K562 (cell line): ENCODE measurements around the gene PIRT. TPM values are rescaled to one million over a fixed set of nuclear protein-coding genes. Genes with fewer than 3 reads are reported as not detected.
A peak's percentile ranks its signal among the peaks of the same experiment; 100 is the strongest.

Experiments used
- ATAC-seq: fragments of 200-7000 bp; cut with Tn5 transposase; 3 replicates; pipeline ENCODE4 v1.9.1; 2020; ENCODE audit warnings: moderate library complexity
- BruUV-seq: library from RNA; stranded (reverse); fragments of 400-500 nt; replicated peaks from 2 replicates; lab custom pipeline; 2021; lab: Mats Ljungman, UMichigan
- CTCF ChIA-PET: fragments of 300-600 bp; formaldehyde crosslinking; extraction: SDS; loops from one replicate; lab custom pipeline; 2021; ENCODE audit warnings: low intra/inter-chr PET ratio; lab: Yijun Ruan, JAX
- POLR2A ChIA-PET: fragments of 300-600, 350-650 bp; sonication (Branson Sonifier 250); formaldehyde crosslinking; extraction: SDS; loops from one replicate; lab custom pipeline; 2021; ENCODE audit warnings: antibody characterized with exemption, inconsistent platforms; lab: Yijun Ruan, JAX
- DNase-seq, 4 experiments: peaks; one replicate each; pipeline versions ENCODE4 v3.0.0 to v3.0.0-alpha.2; 2011 to 2018; ENCODE audit warnings: low spot score in 3 of 4, mixed read lengths in 3 of 4; ENCODE audit errors: extremely low read depth in 1 of 4
- FAIRE-seq: peaks from 2 replicates; lab custom pipeline; 2011; peaks lifted over from hg19 to GRCh38; lab: Jason Lieb, UNC
- H2AFZ ChIP-seq: 2 replicates; pipeline ENCODE4 v1.6.0; 2011; ENCODE audit warnings: low read depth, low read length, control low read depth, inconsistent platforms
- H3K27ac ChIP-seq: fragments of 200-600 bp; 3 replicates; pipeline ENCODE4 v1.8.0; 2011; ENCODE audit warnings: low read depth, mild to moderate bottlenecking, control low read depth, inconsistent platforms, low read length, moderate library complexity, mixed read lengths; ENCODE audit errors: extremely low read depth
- H3K27me3 ChIP-seq, 2 experiments: fragments of 300-600 bp in 1 of 2; 2 replicates in 1 of 2; 3 replicates in 1 of 2; pipeline versions ENCODE4 v1.6.0 to v1.8.0; 2011; ENCODE audit warnings: inconsistent platforms in 2 of 2, low read length in 2 of 2, mild to moderate bottlenecking in 1 of 2, mixed read lengths in 1 of 2, moderate library complexity in 1 of 2; ENCODE audit not compliant: control insufficient read depth in 2 of 2, insufficient read depth in 2 of 2
- H3K36me3 ChIP-seq: fragments of 300-600 bp; 3 replicates; pipeline ENCODE4 v1.8.0; 2011; ENCODE audit warnings: mild to moderate bottlenecking, low read length, inconsistent platforms; ENCODE audit not compliant: control insufficient read depth, insufficient read depth
- H3K4me1 ChIP-seq, 2 experiments: fragments of 200-600 bp in 1 of 2; replicated peaks in 1 of 2; 2 replicates in 1 of 2; 3 replicates in 1 of 2; pipeline versions ENCODE4 v1.5.1 to v1.8.0; 2011; ENCODE audit warnings: inconsistent platforms in 2 of 2, low read length in 2 of 2, mild to moderate bottlenecking in 1 of 2, mixed read lengths in 1 of 2, moderate library complexity in 1 of 2; ENCODE audit not compliant: control insufficient read depth in 2 of 2, insufficient read depth in 2 of 2
- H3K4me2 ChIP-seq: 2 replicates; pipeline ENCODE4 v1.6.1; 2011; ENCODE audit warnings: low read length, control low read depth, inconsistent platforms, mixed read lengths; ENCODE audit not compliant: insufficient read depth
- H3K4me3 ChIP-seq: fragments of 200-600 bp; sonication (generic), shearing (Covaris generic); 2 replicates; pipeline ENCODE4 v1.5.1; 2016; ENCODE audit warnings: control low read depth, inconsistent platforms
- H3K79me2 ChIP-seq: fragments of 200-600 bp; 3 replicates; pipeline ENCODE4 v1.8.0; 2011; ENCODE audit warnings: low read length, inconsistent platforms; ENCODE audit not compliant: control insufficient read depth, insufficient read depth
- H3K9ac ChIP-seq, 2 experiments: 2 replicates each; pipeline versions ENCODE4 v1.6.0 to v1.6.1; 2011; ENCODE audit warnings: low read depth in 2 of 2, low read length in 2 of 2, control low read depth in 1 of 2, inconsistent platforms in 1 of 2, mild to moderate bottlenecking in 1 of 2, mixed read lengths in 1 of 2; ENCODE audit not compliant: insufficient read depth in 1 of 2
- H3K9me1 ChIP-seq: one replicate; pipeline ENCODE4 v1.6.0; 2011; ENCODE audit warnings: inconsistent platforms, mild to moderate bottlenecking, low read length, moderate library complexity; ENCODE audit not compliant: control insufficient read depth, insufficient read depth
- H3K9me3 ChIP-seq: replicated peaks from 2 replicates; pipeline ENCODE4 v1.5.1; 2011; ENCODE audit warnings: low read depth, low read length, inconsistent platforms; ENCODE audit not compliant: control insufficient read depth, insufficient read depth
- H4K20me1 ChIP-seq: replicated peaks from 2 replicates; pipeline ENCODE4 v1.6.1; 2011; ENCODE audit warnings: low read length, inconsistent platforms, mixed read lengths; ENCODE audit not compliant: control insufficient read depth, insufficient read depth
- ARID2 ChIP-seq: fragments of 450-650 bp; IDR thresholded peaks from 2 replicates; pipeline ENCODE4 v1.6.1; 2017; ENCODE audit warnings: antibody characterized with exemption, mild to moderate bottlenecking
- ATF2 ChIP-seq: sonication (generic); formaldehyde crosslinking; IDR thresholded peaks from 2 replicates; pipeline ENCODE4 v1.8.1; 2022; ENCODE audit warnings: missing genetic modification reagents
- BDP1 ChIP-seq: IDR thresholded peaks from 3 replicates; pipeline ENCODE4 v1.6.1; 2011; ENCODE audit not compliant: insufficient read length, insufficient read depth
- CSDE1 ChIP-seq, 2 experiments: fragments of 450-650 bp; IDR thresholded peaks; 2 replicates each; pipeline ENCODE4 v1.6.1; 2016; ENCODE audit warnings: mild to moderate bottlenecking in 1 of 2
- RBM14 ChIP-seq: fragments of 200-400 bp; formaldehyde crosslinking; IDR thresholded peaks from 2 replicates; pipeline ENCODE4 v1.6.1; 2018; ENCODE audit warnings: low read depth, mild to moderate bottlenecking, low read length, moderate library complexity, borderline replicate concordance; ENCODE audit not compliant: insufficient read depth
- SMARCA5 ChIP-seq: fragments of 450-650 bp; IDR thresholded peaks from 2 replicates; pipeline ENCODE4 v1.6.1; 2016
- SMARCC2 ChIP-seq: fragments of 450-650 bp; IDR thresholded peaks from 2 replicates; pipeline ENCODE4 v1.6.1; 2017; ENCODE audit warnings: antibody characterized with exemption, moderate library complexity, mild to moderate bottlenecking, low read depth
- SMARCE1 ChIP-seq: fragments of 450-650 bp; IDR thresholded peaks from 2 replicates; pipeline ENCODE4 v1.7.1; 2016; ENCODE audit warnings: mild to moderate bottlenecking
- TBL1XR1 ChIP-seq, 2 experiments: IDR thresholded peaks; 2 replicates each; pipeline ENCODE4 v1.6.1; 2012; ENCODE audit warnings: improper control_type of control experiment in 2 of 2, low read length in 2 of 2, mild to moderate bottlenecking in 1 of 2
- ZNF134 ChIP-seq: fragments of 250-450 bp; sonication (Bioruptor Pico); conservative IDR thresholded peaks from 2 replicates; pipeline ENCODE4 v1.4.0; 2020
- WGBS: fragments of 100-300 bp; shearing (Covaris generic); methylation state at CpG from one replicate; pipeline ENCODE4 v1.1.6; 2016; ENCODE audit warnings: low coverage, mixed read lengths; ENCODE audit not compliant: insufficient coverage; ENCODE audit errors: missing lambda C conversion rate; 5-methylcytosine and 5-hydroxymethylcytosine counted together
- in situ Hi-C: fragments of 300-500 bp; cut with MboI; formaldehyde crosslinking; loops from 4 replicates; pipeline ENCODE4 v1.15.0; 2018; ENCODE audit warnings: inconsistent platforms, mixed read lengths
- intact Hi-C: fragments of 100-400 bp; cut with micrococcal nuclease; formaldehyde crosslinking; loops from 2 replicates; pipeline ENCODE4 v1.14.2; 2022
- polyA plus RNA-seq, 8 experiments: library from polyadenylated mRNA; depleted of rRNA in 4 of 8; stranded (reverse) in 5 of 8; unstranded in 3 of 8; fragments of >200 nt; fragmentation: Nextera tagmentation in 2 of 8; fragmentation: Illumina TruSeq in 1 of 8; extraction: Ambion mirVana in 2 of 8; extraction: Trizol in 1 of 8; gene quantifications; 2 replicates each; pipeline versions ENCODE4 v1.2.1 to v1.2.3, GENCODE V29; 2011 to 2014; ENCODE audit warnings: inconsistent platforms in 1 of 8, missing spikeins in 1 of 8
- total RNA-seq, 7 experiments: library from RNA; depleted of rRNA in 6 of 7; stranded (reverse); fragments of >200 nt in 6 of 7; fragmentation: Illumina TruSeq in 2 of 7; extraction: Trizol in 2 of 7; gene quantifications; 2 replicates each; pipeline versions ENCODE4 v1.2.1 to v1.2.3, GENCODE V29; 2011 to 2021; ENCODE audit warnings: low replicate concordance in 1 of 7
- TF ChIP-seq, protein P1 (sequence below): fragments of 450-650 bp; IDR thresholded peaks from 2 replicates; pipeline ENCODE4 v1.7.1; 2018; ENCODE audit warnings: mild to moderate bottlenecking, low read depth; ENCODE audit not compliant: partially characterized antibody

Gene PIRT
- total and polyA plus RNA-seq, 9 of the 15 experiments (the other 6 are each of a cell fraction or from before 2014, with no cell fraction given), result not detected

DNA sequence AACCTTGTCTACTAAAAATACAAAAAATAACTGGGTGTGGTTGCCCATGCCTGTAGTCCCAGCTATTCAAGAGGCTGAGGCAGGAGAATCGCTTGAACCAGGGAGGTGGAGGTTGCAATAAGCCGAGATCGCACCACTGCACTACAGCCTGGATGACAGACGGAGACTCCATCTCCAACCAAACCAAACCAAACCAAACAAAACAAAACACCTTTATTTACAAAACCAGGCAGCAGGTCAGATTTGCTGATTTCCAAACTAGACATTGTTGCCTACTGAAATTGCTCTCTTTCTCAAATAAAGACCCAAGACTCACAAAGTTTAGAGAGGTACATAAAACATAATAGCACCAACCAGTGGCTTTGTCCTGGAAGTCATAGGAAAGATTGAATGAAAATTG, 28.3 kb downstream of the PIRT start:
- no peaks in the 10 kb centered on the region for H3K36me3 ChIP-seq
- CTCF ChIA-PET, result no interaction called here
- H4K20me1 ChIP-seq, result no peaks in the 10 kb centered on the region
- no peaks in the 10 kb centered on the region for H3K79me2 ChIP-seq
- 0% methylated on average over 3 of the region's 4 CpGs for WGBS
- H3K9me3 ChIP-seq, result no peaks in the 10 kb centered on the region
- no peak overlapping the region for H3K4me2 ChIP-seq
- H3K27ac ChIP-seq, result no peak overlapping the region
- H3K9ac ChIP-seq, result no peak overlapping the region
- intact Hi-C loops (no loop called here), in situ Hi-C loops (no loop called here)
- H3K9me1 ChIP-seq, result no peaks in the 10 kb centered on the region
- POLR2A ChIA-PET, result no interaction called here
- peaks cover 0 to 16% of the 10 kb centered on the region in 2 experiments; a peak in 2 of 5 replicates for H3K27me3 ChIP-seq
- no peak overlapping the region for H3K4me3 ChIP-seq
- TF ChIP-seq CSDE1 (IDR thresholded peaks at IDR 0.05) (no peak), SMARCE1 (no peak), SMARCC2 (no peak), TBL1XR1 (IDR thresholded peaks at IDR 0.05; ENCODE audit: low read length in 2 of 2) (no peak), ARID2 (no peak), BDP1 (no peak), ZNF134 (CRISPR knock-in tag) (no peak)
- TF ChIP-seq, all 486 proteins: peak for 0
- Histone ChIP-seq H2AFZ (no peak overlapping the region), H3K4me1 (no peaks in the 10 kb centered on the region; a peak in 1 of 5 replicates)
- no peak for ATAC-seq
- no peak for DNase-seq
- no TSS peak for BruUV-seq
- FAIRE-seq, result no peak

DNA sequence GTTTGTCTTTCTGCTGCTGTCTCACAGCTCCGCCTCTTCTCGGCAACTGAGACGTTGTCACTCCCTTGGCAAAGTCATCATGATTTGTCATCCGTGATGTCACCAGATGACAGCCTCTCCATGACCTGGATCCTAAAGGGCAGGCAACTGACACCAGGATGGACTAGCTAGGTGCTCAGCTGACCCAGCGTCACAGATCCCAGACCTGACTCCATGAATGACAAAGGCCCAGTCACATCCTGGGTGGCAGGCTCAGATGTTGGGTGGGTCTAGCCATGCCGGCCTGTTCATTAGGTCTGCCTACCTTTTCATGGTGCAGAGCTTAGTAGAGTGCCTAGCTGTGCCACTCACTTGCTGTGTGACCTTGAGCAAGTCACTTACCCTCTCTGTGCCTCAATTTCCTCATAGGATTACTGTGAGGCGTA, 30.2 kb downstream of the PIRT start:
- DNase-seq (peak in 3 of 4 experiments; percentile 10 to 16 (median 12)), ATAC-seq (no peak), FAIRE-seq (no peak)
- intact Hi-C loops (no loop called here), in situ Hi-C loops (no loop called here)
- no peak overlapping the region for H3K4me3 ChIP-seq
- H3K9me1 ChIP-seq, result no peaks in the 10 kb centered on the region
- 4% methylated on average over 7 of the region's 7 CpGs for WGBS
- H3K36me3 ChIP-seq, result no peaks in the 10 kb centered on the region
- BruUV-seq, result no TSS peak
- H4K20me1 ChIP-seq, result no peaks in the 10 kb centered on the region
- ChIA-PET POLR2A (no interaction called here), CTCF (no interaction called here)
- H3K27ac ChIP-seq, result no peak overlapping the region
- no peaks in the 10 kb centered on the region for H3K79me2 ChIP-seq
- no peak overlapping the region for H3K4me2 ChIP-seq
- H2AFZ ChIP-seq, result no peak overlapping the region
- H3K9ac ChIP-seq, result no peak overlapping the region
- no peaks in the 10 kb centered on the region for H3K9me3 ChIP-seq
- no peaks in the 10 kb centered on the region; a peak in 1 of 5 replicates for H3K4me1 ChIP-seq
- peaks cover 0 to 31% of the 10 kb centered on the region in 2 experiments; a peak in 2 of 5 replicates for H3K27me3 ChIP-seq
- TF ChIP-seq ATF2 (CRISPR knock-in tag), result no peak
- TF ChIP-seq, protein P1, sequence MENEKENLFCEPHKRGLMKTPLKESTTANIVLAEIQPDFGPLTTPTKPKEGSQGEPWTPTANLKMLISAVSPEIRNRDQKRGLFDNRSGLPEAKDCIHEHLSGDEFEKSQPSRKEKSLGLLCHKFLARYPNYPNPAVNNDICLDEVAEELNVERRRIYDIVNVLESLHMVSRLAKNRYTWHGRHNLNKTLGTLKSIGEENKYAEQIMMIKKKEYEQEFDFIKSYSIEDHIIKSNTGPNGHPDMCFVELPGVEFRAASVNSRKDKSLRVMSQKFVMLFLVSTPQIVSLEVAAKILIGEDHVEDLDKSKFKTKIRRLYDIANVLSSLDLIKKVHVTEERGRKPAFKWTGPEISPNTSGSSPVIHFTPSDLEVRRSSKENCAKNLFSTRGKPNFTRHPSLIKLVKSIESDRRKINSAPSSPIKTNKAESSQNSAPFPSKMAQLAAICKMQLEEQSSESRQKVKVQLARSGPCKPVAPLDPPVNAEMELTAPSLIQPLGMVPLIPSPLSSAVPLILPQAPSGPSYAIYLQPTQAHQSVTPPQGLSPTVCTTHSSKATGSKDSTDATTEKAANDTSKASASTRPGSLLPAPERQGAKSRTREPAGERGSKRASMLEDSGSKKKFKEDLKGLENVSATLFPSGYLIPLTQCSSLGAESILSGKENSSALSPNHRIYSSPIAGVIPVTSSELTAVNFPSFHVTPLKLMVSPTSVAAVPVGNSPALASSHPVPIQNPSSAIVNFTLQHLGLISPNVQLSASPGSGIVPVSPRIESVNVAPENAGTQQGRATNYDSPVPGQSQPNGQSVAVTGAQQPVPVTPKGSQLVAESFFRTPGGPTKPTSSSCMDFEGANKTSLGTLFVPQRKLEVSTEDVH, result no peak
- TF ChIP-seq RBM14, result no peak
- 0 out of 2 replicates have a peak, but pooled peaks have one; percentile 47 for TF ChIP-seq SMARCA5
